ENCODE results near the gene CHN1.

The CHN1 gene

DNA sequence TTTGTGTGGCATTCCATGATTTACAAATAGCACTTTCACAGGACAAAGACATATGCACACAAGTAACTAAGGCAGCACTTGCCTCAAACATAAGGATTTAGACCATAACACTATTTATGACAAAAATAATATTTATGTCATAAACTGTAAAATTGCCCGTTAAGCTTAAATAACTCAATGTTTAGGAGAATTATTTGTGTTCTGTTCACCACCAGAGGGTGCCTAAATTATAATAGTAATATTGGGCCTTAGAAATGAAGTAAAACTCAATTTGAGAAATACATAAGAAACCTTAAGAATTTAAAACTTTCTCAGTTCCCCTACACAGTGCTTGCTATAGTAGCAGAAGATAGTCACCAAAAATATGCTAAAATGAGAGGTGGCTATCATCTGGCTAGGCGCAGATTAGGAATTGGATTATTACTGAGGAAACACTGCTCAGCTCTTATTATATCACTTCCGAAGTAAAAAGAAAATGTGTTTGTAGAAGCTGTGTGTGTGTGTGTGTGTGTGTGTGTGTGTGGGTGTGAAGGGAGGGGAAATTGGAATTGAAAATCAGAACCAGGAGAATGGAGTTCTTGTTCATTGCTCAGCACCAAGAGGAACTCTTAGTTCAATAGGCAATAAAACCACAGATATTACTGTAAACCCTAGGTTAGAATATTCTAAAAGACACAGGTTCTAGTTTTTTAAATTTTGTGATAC lies 4.9 kb upstream of the CHN1 start:
- no peak for DNase-seq

DNA sequence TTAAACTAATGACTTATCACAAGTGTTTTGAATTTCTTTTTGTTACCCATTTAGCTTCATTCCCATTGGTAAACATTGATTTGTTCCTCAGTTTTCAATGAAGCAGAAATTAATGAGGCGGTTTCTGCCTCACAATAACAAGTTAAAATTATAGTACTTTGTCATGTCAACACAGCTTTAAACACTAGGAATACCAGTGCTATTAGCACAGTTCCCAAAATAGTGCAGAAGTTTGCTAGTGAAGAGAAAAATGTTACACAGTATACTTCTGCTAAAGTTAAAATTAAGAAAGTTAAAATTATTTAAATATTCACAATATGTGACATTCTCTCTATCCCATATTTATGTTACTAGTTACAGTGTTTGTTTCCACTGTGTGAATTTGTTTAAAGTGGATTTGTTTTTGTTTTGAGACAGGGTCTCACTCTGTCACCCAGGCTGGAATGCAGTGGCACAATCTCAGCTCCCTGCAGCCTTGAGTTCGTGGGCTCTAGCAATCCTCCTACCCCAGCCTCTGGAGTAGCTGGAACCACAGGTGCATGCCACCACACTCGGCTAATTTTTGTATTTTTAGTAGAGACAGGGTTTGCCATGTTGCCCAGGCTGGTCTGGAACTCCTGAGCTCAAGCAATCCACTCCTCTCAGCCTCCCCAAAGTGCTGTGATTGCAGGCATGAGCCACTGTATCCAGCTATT lies 3.8 kb upstream of the CHN1 start:
- DNase-seq, result no peak

DNA sequence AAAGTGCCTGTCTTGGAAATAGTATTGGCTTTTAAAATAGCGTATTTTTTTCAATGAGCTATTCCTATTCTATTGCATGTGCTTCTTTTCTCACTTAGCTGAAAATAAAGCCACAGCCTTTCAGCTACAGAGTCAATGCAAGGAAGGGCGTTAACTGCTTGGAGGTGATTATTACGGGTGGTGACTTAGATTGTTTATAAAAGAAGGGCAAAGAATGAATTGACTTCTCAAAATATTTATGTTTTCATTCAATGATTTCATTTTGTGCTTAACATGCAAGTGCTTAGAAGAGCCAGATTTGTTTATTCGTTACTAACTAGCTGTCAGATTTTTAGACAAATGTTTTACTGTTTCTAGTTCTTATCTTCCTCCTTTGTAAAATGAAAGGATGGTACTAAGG lies 2.8 kb upstream of the CHN1 start:
- DNase-seq, result no peak

DNA sequence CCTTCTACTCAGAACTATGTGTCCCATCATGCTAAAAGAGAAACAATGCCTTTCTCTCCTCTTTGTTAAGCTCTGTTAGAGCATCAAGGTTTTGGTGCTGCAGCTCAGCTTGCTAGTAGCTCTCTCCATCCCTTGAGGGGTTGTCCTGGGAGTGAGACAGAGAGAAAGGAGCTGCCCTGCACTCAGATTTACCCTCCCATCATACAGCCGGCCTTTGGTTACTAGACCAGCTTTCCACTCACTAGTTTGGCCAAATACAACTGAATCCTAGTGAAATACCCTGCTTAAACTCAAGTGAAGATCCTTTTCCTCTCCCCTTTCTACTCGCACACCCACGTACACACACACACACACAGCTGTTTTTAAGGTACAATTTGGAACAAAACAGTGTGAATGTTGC lies 2.3 kb upstream of the CHN1 start:
- no peak for DNase-seq

DNA sequence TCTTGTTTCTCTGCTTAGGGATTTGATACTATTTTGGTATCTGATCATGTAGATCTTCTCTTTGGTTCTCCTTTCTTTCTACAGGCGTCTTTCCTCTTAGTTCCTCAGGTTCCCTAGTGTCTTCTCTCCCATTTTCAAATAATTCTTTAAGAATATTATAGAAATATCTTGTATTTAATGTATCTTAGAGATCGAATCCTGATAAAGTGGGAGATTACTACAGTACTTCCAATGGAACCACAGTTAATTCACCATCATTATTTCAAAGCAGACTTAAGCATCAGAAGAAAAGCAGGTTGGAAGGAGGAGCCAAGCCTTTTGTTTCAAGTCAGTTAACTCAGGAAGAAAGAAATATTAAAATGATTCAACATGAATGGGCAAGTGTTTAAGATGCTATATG lies 1.1 kb upstream of the CHN1 start:
- no peak for DNase-seq

DNA sequence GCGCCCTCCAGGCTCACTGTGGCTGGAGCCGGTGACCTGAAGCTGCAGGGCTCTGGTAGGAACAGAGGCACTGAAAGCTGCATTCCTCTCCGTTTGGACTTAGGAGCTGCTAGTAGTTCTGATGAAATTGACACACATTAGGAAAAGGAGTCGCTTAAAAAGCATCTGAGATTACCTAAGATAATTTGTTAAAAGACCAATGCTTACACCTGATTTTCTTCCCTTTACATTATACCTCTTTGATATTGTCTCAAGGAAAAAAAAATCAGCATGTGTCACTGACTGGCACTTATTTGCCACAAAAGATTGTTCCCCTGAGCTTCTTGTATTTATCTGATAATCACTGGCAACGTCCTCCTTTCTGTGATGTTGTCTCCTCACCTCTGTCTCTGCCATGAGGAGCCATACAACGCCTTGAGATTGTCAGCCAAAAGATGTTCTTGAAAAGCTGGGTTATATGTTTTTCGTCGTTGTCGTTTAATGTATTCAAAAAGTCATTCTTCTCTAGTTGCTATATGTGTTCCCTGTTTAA lies 618 bp upstream of the CHN1 start:
- no peak for DNase-seq

DNA sequence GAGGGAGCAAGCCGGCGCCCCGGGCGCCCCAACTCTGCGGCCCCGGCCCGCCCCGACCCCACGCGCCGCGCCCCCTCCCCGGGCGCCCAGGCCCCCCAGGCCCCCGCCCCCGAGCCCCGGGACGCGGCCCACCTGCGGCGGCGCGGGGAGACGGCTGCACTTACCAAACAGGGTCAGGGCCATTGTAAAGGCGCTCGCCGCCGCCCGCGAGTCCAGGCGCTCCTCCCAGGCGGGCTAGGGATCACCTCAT lies 526 bp downstream of the CHN1 start:
- no peak for DNase-seq

DNA sequence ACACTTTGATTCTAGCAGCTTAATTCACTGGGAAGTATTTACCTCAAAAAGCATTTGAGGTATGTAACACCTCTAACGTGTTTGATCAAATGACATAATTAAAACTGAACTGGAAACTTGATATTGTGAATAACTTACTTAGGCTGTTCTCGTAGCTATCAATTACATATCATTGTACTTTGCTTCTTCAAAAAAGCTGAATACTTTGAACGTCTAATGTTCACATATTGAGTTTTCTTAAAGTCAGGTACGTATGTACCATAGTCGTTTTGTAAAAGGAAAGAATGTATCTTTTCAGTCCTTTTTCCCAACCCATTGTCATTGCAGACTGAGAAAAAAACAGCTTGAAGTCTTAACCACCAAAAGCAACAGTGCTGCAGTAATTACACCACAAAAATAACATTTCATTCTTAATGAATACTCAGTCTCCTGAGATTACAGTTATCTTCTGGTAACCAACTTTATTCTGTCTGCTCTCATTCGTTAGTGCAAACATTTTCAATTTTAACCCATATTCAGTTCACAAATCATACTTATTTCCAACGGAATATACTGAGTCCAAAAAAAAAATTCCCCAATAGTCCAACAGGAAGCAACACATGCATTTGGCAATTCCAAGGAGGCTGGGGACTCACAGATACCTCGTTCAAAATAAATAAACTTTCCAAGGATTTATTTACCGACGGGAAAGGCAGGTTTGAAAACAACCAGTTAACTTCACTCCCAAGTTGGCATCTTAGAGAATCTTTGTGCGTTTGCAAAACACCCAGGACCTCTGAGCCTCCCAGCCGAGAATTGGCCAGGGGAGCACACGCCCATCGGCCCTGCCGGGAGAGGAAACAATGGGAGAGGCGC lies 1.1 kb downstream of the CHN1 start:
- no peak for DNase-seq

DNA sequence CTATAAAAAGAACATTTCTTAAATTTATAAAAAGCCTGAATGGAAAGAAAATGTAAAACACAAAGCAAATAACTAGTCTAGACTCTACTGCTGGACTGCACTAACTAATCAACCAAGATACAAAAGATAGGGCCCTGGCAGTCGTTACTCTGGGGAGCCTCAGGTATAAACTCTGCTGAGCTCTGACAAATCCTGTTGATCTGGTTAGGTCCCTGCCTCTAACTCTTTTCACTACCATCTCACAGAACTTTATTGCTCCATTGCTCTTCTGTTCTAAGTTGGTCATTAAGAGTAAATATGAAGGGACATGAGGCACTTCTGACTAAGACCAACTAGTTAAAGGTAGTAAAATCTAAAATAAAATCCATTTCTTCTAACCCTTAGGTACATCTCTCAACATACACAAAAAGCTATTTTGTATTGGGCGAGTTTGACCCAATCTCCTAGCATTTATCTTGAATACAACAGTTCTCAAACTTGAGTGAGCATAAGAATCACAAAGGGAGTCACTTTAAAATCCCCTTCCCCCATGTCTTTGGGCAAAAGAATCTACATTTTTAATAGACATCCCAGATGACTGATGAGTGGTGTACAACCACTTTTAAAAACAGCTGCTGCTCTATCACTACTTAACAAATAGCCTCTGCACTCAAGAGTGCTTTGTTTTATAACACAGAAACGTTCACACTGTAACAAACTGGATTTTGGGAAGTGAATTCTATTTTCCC lies 2.5 kb downstream of the CHN1 start:
- DNase-seq, result no peak

DNA sequence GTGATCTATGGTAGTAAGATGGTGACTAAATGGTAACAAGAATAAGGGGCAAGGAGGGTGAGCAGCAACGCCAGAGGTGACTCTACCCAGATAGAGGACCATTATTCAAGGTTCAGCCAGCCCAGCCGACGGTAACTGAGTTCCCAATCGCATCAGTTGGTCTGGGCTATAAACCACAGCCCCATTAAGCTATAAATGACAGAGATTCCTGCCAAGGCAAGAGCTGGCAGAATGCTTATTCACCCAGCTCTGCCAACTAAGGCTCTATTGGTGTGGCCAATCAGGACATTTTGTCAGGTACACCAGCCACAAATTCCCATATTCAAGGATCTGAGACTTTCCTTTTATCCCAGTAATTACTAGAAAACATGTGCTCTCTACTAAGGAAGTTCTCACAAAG lies 3.6 kb downstream of the CHN1 start:
- DNase-seq, result no peak

DNA sequence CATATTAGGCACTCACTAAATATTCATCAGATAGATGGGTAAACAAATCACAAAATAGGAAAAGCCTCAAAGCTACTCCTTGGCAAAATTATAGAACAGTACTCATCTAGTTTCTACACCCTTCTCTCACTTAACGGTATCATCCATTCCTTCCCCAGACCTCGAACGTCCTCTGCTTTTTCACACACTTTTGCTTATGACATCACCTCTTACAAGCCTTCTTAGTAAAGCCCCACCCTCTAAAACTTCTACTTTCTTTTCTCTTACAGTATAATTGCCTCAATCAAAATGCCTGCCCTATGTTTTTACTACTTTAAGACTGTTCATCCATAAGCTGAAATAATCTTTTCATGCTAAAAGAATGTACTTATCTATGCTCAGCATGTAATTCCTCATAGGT lies 8.1 kb downstream of the CHN1 start:
- DNase-seq, result no peak

DNA sequence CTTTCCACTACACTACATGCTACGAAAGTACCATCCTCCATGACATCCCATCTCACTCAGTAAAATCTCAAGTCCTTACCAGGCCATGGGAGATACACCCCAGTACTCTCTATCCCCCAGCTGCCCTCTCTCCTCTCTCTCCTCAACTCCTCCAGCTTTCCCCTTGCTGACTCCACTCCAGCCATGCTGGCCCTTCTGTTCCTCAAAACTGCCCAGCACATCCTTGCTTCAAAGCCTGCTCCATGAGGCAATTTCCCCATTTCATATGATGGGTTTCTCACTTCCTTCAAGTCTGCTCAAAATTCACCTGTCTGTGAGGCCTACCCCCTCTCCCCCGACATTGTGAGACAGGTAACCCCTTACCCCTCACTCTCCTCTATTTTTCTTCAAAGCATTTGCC lies 8.6 kb downstream of the CHN1 start:
- DNase-seq, result no peak

DNA sequence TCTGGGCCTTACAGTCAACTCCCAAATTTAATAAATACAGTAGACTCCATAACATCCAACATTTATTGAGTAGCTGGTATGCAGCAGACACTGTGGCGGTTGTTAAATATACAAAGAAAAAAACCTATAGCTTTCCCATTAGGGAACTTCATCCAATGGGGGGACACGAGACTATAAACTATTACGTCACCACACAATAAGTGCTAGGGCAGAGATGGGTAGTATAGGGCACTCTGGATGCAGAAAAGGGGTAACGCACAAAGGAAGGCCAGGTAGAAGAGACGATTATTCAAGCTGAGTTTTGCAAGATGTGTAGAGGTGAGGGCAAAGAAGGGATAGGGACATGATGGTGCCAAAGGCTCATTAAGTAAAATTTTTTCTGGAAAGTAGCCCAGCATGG lies 10.8 kb downstream of the CHN1 start:
- no peak for DNase-seq

DNA sequence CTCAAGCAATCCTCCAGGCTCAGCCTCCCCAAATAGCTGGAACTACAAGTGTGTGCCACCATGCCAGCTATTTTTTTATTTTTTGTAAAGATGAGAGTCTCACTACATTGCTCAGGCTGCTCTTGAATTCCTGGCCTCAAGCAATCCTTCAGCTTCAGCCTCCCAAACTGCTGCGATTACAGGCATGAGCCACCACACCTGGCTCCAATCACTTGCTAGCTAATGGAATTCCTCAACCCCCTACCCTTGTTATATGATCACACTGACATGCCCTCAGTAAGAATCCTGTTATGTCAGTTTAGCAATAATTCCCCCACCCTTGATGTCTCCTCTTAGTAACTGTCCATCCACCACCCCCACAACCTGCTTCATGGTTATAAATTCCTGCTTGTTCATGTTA lies 12.3 kb downstream of the CHN1 start:
- DNase-seq, result no peak

DNA sequence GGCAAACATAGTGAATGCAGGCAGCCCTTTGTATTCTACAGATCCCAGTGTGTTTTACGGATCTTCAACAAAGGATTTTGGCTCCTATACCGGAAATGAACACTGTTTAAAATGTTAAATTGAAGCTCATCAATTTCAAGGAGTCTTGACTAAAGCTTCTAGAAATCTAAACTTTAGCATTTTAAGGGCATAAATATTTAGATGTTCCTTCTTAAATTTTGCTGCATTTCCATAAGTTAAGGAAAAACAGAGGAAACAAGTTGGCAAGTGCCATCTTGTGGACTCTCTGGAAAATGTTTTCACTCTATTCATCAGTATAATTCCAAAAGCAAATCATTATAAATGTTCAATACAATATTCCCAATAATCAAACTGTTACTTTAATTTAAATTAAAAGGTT lies 19.6 kb downstream of the CHN1 start:
- DNase-seq, result no peak

DNA sequence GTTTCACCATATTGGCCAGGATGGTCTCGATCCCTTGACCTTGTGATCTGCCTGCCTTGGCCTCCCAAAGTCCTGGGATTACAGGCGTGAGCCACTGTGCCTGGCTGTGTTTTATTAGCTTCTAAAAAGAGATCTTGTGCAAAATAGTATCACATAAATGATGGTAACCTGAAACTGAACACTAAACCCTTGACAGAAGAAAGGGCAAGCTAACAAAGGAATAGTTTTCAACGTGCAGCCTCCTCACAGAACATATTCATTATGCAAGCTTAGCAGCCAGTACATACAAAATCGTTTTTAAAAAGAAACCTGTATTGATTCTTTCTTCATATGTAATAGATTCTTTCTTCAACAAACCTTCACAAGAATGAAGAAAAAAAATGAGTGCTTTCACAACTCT lies 20.6 kb downstream of the CHN1 start:
- DNase-seq, result no peak

DNA sequence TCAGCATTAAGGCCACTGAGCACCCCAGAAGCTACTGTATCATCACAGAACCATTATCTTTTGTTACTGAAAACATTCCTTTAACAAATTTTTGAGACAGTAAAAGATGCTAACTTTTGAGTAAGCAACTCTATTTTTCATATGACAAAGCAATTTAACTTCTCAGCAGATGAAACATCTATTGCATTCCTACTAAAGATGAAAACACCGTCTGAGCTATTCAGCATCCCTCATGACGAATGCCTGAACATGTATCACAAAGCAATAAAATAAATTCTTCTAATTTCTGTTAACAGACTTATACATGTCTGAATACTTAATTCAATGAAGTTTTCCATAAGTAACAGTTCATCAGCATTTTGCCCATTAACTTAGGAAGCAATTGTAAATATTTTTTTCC lies 23.9 kb downstream of the CHN1 start:
- no peak for DNase-seq

DNA sequence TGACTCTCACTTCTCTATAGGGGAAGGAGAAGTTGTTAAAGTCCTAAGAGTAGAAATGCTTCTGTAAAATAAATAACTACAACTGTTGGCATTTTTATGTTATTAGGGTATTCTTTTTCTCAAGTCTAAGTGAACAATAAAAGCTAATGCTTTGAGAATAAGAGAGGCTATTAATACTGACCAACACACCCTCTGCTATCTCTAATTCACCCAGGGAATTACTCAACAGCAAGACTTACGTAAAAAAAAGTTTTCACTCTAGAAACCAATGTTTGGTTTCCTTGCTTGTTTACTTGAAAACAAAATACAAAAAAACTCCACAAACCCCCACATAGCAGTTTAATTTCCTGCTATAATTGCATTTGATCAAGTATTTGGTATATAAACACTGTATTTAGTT lies 25.2 kb downstream of the CHN1 start:
- no peak for DNase-seq

DNA sequence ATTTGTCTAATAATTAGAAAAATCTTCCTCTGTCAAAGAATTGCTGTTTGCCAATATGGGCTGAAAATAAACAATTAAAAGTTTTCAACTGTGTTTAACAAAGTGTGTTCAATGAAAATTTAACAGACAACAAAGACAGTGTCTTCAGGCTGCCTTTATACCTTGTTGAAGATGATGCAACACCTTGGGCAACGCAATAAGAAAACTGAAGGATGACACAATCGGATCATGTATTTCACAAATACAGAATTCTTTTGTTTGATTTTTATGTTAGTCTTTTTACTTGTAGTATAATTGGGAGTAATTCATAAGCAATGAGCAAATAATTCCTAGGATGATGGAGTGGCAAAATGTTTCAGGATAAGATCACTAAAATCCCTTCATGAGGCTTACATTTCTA lies 27.8 kb downstream of the CHN1 start:
- no peak for DNase-seq

DNA sequence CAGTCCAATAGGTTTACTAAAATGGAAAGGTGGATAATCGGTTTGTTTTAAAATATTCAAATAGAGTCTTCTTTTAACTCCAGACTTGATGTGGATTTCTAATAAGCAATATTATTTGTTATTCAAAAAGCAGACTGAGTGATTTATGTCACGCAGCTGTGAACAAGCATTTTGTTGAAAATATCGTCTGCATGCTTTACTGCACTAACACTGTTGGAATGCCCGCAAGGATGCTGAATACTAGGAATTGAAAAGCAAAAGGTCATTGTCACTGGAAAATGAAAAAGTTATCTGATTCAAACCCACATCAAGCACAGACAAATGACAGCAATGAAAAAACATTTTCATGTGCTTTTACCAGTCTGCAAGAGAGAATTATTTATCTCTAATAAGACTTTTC lies 31.1 kb downstream of the CHN1 start:
- DNase-seq, result no peak

DNA sequence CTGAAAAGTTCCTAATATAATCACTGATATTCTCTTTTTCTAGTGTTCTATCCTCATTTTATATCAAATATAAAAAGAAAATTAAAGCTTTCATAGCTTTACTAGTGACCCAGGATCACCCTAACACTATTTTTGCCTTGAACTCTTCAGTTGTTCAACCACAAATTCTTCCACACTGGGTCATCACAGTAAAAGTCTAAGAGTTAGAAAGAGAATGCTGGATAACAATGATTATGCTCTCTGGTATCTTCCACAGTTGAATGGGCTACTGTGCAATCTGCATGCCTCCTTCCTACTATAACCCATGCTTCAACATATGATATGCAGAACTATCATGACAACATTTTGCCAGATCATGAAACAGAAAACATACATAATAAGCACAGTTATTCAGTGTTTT lies 32.3 kb downstream of the CHN1 start:
- peak; percentile 16 for DNase-seq

DNA sequence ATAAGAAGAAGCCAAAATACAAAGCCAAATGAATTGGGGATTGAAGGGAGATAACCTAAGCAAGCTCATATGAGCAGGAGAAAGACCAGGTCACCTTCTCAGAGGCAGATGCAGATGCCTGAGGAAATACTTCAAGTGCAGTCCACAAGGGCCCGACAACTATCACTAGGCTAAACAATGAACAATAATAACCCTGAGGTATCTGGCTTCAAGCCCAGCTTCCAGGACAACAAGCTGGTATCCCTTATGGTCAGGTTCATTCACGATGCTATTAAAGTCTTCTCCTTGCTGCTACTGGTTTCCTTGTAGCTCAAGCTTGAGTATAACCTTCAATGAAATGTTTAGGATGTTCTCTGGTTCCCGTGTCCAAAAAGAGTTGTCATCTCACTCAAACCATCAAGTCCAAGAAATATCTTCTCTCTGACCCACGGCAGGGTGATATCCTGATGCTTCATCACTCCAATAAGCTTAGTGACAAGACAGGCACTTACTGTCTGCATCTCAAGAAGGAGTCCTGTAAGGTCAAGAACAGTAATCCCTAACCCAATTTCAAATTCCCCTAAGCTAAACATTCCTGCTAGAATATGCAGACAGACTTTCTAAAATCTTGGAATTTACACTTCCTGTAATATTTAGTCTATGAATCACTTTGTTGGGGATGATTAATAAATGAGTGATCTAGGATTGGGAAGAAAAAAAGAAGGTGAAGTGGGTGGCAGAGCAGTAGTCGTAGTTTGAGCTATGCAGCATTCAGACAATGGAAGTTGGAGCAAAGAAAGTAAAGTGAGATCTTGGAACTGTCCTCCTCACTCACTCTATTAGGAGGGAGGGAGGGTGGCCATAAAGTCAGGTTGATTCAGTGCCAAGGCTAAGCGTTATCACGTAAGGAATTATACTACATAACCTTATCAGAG lies 33.1 kb downstream of the CHN1 start:
- DNase-seq, result no peak

Data from amniotic stem cell (primary cell).